ENCODE measurements around the gene ECSCR.
"Not testable (repeated sequence)": the region's sequence is repeated elsewhere in the genome, so short reads cannot be mapped to it uniquely, and the experiment has no call there.

ECSCR gene

DNA sequence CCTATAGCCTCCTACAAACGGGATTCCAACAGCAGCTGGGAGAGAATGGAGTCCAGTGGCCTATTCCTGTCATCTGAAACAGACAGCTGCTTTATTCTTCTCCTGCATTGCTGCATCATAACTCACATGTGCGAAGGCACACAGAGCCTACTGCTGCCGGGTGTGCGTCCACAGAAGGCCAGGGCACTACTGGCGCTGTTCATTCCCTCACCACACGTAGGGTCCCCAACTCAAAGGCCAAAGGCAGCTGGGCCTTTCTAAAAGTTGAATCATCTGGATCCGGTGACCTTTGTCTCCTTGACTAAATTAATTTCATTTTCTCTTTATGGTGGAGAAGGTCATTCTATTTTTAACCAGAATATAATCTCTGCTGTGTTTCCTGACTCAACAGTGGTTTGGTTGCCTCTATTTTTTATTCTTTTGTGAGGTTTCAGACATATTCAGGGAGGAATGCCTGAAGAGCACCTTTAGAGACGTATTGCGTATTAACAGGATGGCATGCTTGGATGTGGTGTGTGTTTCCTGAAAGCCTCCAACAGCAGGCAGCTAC, 47.9 kb downstream of the ECSCR start:
- no peak overlapping the region for H3K4me3 ChIP-seq (ENCODE audit: low read length)
- DNase-seq (ENCODE audit: low read depth): no peak
- no peak for TF ChIP-seq CTCF (conservative IDR thresholded peaks at IDR 0.05; ENCODE audit: low read length)

DNA sequence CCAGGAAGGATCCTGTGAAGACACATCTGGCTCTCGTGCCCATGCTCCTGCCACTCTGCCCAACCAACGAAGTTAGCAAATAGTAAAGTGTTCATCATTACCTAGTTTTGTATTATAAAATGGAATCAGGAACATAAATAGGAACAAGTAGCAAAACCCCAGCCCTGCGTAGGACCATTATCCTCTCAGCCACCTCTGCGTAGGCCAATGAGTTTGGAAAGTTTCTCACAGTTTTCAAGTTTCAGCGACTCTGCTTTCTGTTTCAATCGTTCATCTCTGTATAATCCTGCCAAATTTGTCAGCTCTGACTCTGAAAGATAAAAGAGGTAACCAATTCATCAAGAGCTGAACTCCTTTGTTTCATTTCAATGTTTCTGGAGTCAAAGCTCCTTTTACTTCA, 48.6 kb downstream of the ECSCR start:
- DNase-seq (ENCODE audit: low read depth): no peak
- H3K4me3 ChIP-seq (ENCODE audit: low read length): no peak overlapping the region
- no peak for TF ChIP-seq CTCF (conservative IDR thresholded peaks at IDR 0.05; ENCODE audit: low read length)

DNA sequence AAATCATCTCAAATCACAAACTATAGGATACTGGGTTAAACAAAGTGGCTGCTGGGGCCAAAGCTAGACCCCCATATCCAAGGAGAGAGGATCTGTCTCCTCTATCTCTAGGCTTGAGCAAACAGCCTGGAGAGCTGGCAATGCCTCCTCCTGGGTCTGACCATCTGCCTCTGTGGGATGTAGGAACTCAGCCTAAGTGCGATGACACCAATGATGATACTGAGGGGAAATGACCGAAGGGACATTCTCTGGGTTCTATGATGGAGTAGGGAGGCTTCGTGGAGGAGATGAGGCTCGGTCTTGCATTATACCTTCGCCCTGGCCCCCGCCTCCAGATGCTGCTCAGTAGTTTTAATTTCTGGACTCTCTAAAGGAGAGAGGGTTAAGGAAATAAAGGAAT, 49.4 kb downstream of the ECSCR start:
- DNase-seq (ENCODE audit: low read depth): no peak
- no peak overlapping the region for H3K4me3 ChIP-seq (ENCODE audit: low read length)
- no peak for TF ChIP-seq CTCF (conservative IDR thresholded peaks at IDR 0.05; ENCODE audit: low read length)

GRCh38 chr5:139410993-139411828, 51.3 kb downstream of the ECSCR start:
- DNase-seq (ENCODE audit: low read depth): peak; percentile 58
- TF ChIP-seq CTCF (conservative IDR thresholded peaks at IDR 0.05; ENCODE audit: low read length): no peak
- no peak overlapping the region for H3K4me3 ChIP-seq (ENCODE audit: low read length)

DNA sequence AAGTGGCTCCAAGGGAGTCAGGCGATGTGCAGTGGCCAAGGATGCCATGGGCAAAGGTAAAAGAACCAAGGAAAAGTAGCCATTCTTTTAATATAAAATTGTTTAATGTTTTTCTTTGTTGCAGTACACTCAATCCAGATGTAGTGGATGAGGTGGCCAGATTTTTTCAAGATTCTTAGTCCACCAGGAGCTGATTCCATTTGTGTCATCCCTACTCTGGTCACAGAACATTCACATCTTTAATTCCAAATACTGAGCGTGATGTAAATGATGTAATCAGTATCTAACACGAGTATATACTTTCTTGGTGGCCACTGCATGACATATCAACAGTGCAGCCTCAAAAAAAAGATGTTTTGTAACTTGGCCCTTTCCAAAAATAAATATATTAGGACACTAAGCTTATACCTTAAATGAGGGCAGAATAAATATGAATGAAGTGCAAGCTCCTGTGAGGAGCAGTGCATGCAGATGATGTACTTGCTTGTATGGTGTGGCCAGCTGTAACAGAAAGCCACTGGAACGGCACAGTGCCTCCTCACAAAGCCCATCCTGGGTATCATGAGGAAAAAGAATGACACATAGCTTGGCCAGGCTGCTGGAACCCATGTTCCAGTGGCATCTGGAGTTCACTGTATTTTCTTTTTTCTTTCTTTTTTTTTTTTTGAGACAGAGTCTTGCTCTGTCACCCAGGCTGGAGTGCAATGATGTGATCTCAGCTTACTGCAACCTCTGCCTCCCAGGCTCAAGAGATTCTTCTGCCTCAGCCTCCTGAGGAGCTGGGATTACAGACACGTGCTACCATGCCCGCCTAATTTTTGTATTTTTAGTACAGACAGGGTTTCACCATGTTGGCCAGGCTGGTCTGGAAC, 52.2 kb downstream of the ECSCR start:
- H3K4me3 ChIP-seq (ENCODE audit: low read length): no peak overlapping the region
- TF ChIP-seq CTCF (conservative IDR thresholded peaks at IDR 0.05; ENCODE audit: low read length): no peak
- peak; percentile 39 for DNase-seq (ENCODE audit: low read depth)

- not testable (repeated sequence) for DNase-seq (ENCODE audit: low read depth); H3K4me3 ChIP-seq (ENCODE audit: low read length)
Observed at GRCh38 chr5:139409116-139409515, 53.4 kb downstream of the ECSCR start.

- no peak for TF ChIP-seq CTCF (conservative IDR thresholded peaks at IDR 0.05; ENCODE audit: low read length)
- DNase-seq (ENCODE audit: low read depth): no peak
Observed at GRCh38 chr5:139408191-139408590, 54.4 kb downstream of the ECSCR start.

More at GRCh38 chr5:139408191-139408590, 54.4 kb downstream of the ECSCR start:
- H3K4me3 ChIP-seq (ENCODE audit: low read length): no peak overlapping the region
